GM23338 (cell line): Measurements from ENCODE around the gene MEPE. TPM values are rescaled to one million over a fixed set of nuclear protein-coding genes. Genes with fewer than 3 reads are reported as not detected.

Experiments used
- ATAC-seq: fragments of 200-7000 bp; cut with Tn5 transposase; 3 replicates; pipeline ENCODE4 v1.9.1; 2020
- DNase-seq: peaks from one replicate; pipeline ENCODE4 v3.0.0-alpha.2; 2015; ENCODE audit warnings: low spot score
- H2AFZ ChIP-seq: fragments of 200-600 bp; sonication (generic); 2 replicates; pipeline ENCODE4 v1.8.0; 2016; ENCODE audit warnings: antibody characterized with exemption, mild to moderate bottlenecking, moderate library complexity
- H3F3A ChIP-seq: fragments of 200-600 bp; sonication (generic); replicated peaks from 2 replicates; pipeline ENCODE4 v1.8.0; 2017; ENCODE audit warnings: antibody characterized with exemption, mixed run types, low read depth
- H3K27ac ChIP-seq: fragments of 200-600 bp; sonication (generic); 2 replicates; pipeline ENCODE4 v1.6.1; 2016; ENCODE audit warnings: low read depth
- H3K27me3 ChIP-seq: fragments of 200-600 bp; sonication (generic); 2 replicates; pipeline ENCODE4 v1.8.0; 2016; ENCODE audit warnings: mild to moderate bottlenecking, mixed run types, moderate library complexity; ENCODE audit not compliant: insufficient read depth
- H3K36me3 ChIP-seq: fragments of 200-600 bp; sonication (generic); 2 replicates; pipeline ENCODE4 v1.8.0; 2016; ENCODE audit warnings: mild to moderate bottlenecking; ENCODE audit not compliant: insufficient read depth
- H3K4me1 ChIP-seq: fragments of 200-600 bp; sonication (generic); 2 replicates; pipeline ENCODE4 v1.8.0; 2016; ENCODE audit warnings: mild to moderate bottlenecking, moderate library complexity; ENCODE audit not compliant: insufficient read depth
- H3K4me2 ChIP-seq: fragments of 200-600 bp; sonication (generic); 2 replicates; pipeline ENCODE4 v1.7.1; 2017; ENCODE audit warnings: mixed run types
- H3K4me3 ChIP-seq: fragments of 200-600 bp; sonication (generic); 2 replicates; pipeline ENCODE4 v1.6.1; 2016; ENCODE audit warnings: mixed run types
- H3K79me2 ChIP-seq: fragments of 200-600 bp; sonication (generic); replicated peaks from 2 replicates; pipeline ENCODE4 v1.8.0; 2017; ENCODE audit warnings: mild to moderate bottlenecking; ENCODE audit not compliant: insufficient read depth
- H3K9me2 ChIP-seq: fragments of 200-600 bp; sonication (generic); 2 replicates; pipeline ENCODE4 v1.8.0; 2017; ENCODE audit not compliant: insufficient read depth
- H4K20me1 ChIP-seq: fragments of 200-600 bp; sonication (generic); replicated peaks from 2 replicates; pipeline ENCODE4 v1.8.0; 2017; ENCODE audit warnings: mild to moderate bottlenecking; ENCODE audit not compliant: insufficient read depth
- H3K27ac Mint-ChIP-seq: 2 replicates; pipeline ENCODE4 v1.8.0; 2020; ENCODE audit warnings: inconsistent platforms, mild to moderate bottlenecking, moderate library complexity, mixed read lengths
- H3K27me3 Mint-ChIP-seq: 3 replicates; pipeline ENCODE4 v1.8.0; 2022; ENCODE audit warnings: low read depth, mild to moderate bottlenecking, moderate library complexity, mixed read lengths, inconsistent platforms; ENCODE audit not compliant: insufficient read depth, poor library complexity
- H3K36me3 Mint-ChIP-seq: 3 replicates; pipeline ENCODE4 v1.8.0; 2021; ENCODE audit warnings: low read depth, mild to moderate bottlenecking, inconsistent platforms, moderate library complexity, mixed read lengths
- H3K4me1 Mint-ChIP-seq: 3 replicates; pipeline ENCODE4 v1.8.0; 2020; ENCODE audit warnings: mild to moderate bottlenecking, inconsistent platforms, mixed read lengths
- H3K4me3 Mint-ChIP-seq: 3 replicates; pipeline ENCODE4 v1.8.0; 2021; ENCODE audit warnings: moderate library complexity, mild to moderate bottlenecking, inconsistent platforms, mixed read lengths
- H3K9me3 Mint-ChIP-seq: 3 replicates; pipeline ENCODE4 v1.8.0; 2020; ENCODE audit warnings: moderate library complexity, mild to moderate bottlenecking, inconsistent platforms, mixed read lengths
- CREB1 ChIP-seq: fragments of 250-450 bp; sonication (Bioruptor Pico); IDR thresholded peaks from 2 replicates; pipeline ENCODE4 v1.5.0; 2020; ENCODE audit warnings: low read depth, mild to moderate bottlenecking, moderate library complexity
- EZH2 ChIP-seq: fragments of 200-600 bp; sonication (generic); IDR thresholded peaks from one replicate; pipeline ENCODE4 v1.8.0; 2017; ENCODE audit warnings: antibody characterized with exemption, mild to moderate bottlenecking, low read depth; ENCODE audit not compliant: unreplicated experiment
- EZH2phosphoT487 ChIP-seq: fragments of 200-600 bp; sonication (generic); IDR thresholded peaks from one replicate; pipeline ENCODE4 v1.8.1; 2018; ENCODE audit warnings: antibody characterized with exemption; ENCODE audit not compliant: unreplicated experiment
- JUNB ChIP-seq: IDR thresholded peaks from one replicate; pipeline ENCODE4 v1.6.1; 2016; ENCODE audit warnings: antibody characterized with exemption; ENCODE audit not compliant: unreplicated experiment
- NANOG ChIP-seq: IDR thresholded peaks from 2 replicates; pipeline ENCODE4 v1.6.1; 2016; ENCODE audit warnings: antibody characterized with exemption, borderline replicate concordance
- POLR2AphosphoS5 ChIP-seq: IDR thresholded peaks from 2 replicates; pipeline ENCODE4 v1.6.1; 2016; ENCODE audit warnings: antibody characterized with exemption, low read depth
- STAT1 ChIP-seq: IDR thresholded peaks from one replicate; pipeline ENCODE4 v1.6.1; 2016; ENCODE audit warnings: antibody characterized with exemption; ENCODE audit not compliant: unreplicated experiment
- ZNF114 ChIP-seq: fragments of 250-450 bp; sonication (Bioruptor Pico); IDR thresholded peaks from 2 replicates; pipeline ENCODE4 v1.5.0; 2020; ENCODE audit warnings: mild to moderate bottlenecking, moderate library complexity
- ZNF331 ChIP-seq: fragments of 250-450 bp; sonication (Bioruptor Pico); IDR thresholded peaks from 2 replicates; pipeline ENCODE4 v1.5.0; 2020; ENCODE audit warnings: low read depth, mild to moderate bottlenecking, moderate library complexity
- polyA plus RNA-seq: library from polyadenylated mRNA; unstranded; fragments of >200 nt; fragmentation: Nextera tagmentation; extraction: Ambion mirVana; gene quantifications from 2 replicates; pipeline ENCODE4 v1.2.1, GENCODE V29; 2016
- total RNA-seq: library from RNA; depleted of rRNA; stranded (reverse); fragments of >200 nt; shearing (Covaris generic); gene quantifications from 2 replicates; pipeline ENCODE4 v1.2.3, GENCODE V29; 2014
- TF ChIP-seq, protein P1 (sequence below): IDR thresholded peaks from 2 replicates; pipeline ENCODE4 v1.6.1; 2016; ENCODE audit warnings: antibody characterized with exemption
- TF ChIP-seq, protein P2 (sequence below), 2 experiments: fragments of 200-600 bp in 1 of 2; sonication (generic) in 1 of 2; conservative IDR thresholded peaks; 2 replicates each; pipeline versions ENCODE4 v1.5.1 to v1.6.1; 2016 to 2017; ENCODE audit warnings: antibody characterized with exemption in 2 of 2, low read depth in 2 of 2, mild to moderate bottlenecking in 2 of 2, moderate library complexity in 1 of 2
- TF ChIP-seq, protein P3 (sequence below): IDR thresholded peaks from one replicate; pipeline ENCODE4 v1.6.1; 2018; ENCODE audit warnings: antibody characterized with exemption; ENCODE audit not compliant: unreplicated experiment
- TF ChIP-seq, protein P4 (sequence below): fragments of 250-450 bp; sonication (Bioruptor Pico); IDR thresholded peaks from 2 replicates; pipeline ENCODE4 v1.5.0; 2020; ENCODE audit warnings: mild to moderate bottlenecking, moderate library complexity

The MEPE gene
- total and polyA plus RNA-seq, 2 experiments from 2014 or later, result not detected

DNA sequence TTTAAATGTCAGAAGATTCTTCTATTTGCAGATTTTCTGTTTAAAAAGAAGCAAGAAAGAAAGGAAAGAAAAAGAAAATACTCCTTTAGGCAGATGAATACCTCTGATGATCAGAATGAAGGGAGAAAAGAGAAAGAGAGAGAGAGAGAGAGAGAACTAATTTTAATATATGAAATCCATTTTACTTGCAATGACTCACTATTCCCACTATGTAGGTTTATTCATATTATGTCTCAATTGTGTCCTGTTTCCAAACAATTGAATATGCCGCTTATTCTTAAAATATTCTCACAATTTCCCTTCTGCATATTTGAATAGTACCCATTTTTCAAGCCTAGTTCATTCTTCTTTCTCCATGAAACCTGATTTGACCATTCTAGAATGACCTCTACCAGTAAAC lies 11.7 kb downstream of the MEPE start:
- Histone ChIP-seq H3K36me3 (no peaks in the 10 kb centered on the region), H3K27ac (no peak overlapping the region), H2AFZ (no peak overlapping the region), H3K79me2 (no peaks in the 10 kb centered on the region), H3K4me2 (no peak overlapping the region), H3K4me3 (no peak overlapping the region), H4K20me1 (no peaks in the 10 kb centered on the region), H3K27me3 (no peaks in the 10 kb centered on the region), H3K9me2 (no peaks in the 10 kb centered on the region), H3K4me1 (no peaks in the 10 kb centered on the region; the same call in 1 of the 2 replicates), H3F3A (no peaks in the 10 kb centered on the region)
- H3K36me3 Mint-ChIP-seq, result no peaks in the 10 kb centered on the region; the same call in 2 of the 3 replicates
- DNase-seq, result no peak
- peaks cover 10% of the 10 kb centered on the region for H3K4me1 Mint-ChIP-seq
- no peak for TF ChIP-seq JUNB
- no peak for TF ChIP-seq STAT1
- no peak for TF ChIP-seq NANOG
- no peak for TF ChIP-seq POLR2AphosphoS5
- TF ChIP-seq, protein P1, sequence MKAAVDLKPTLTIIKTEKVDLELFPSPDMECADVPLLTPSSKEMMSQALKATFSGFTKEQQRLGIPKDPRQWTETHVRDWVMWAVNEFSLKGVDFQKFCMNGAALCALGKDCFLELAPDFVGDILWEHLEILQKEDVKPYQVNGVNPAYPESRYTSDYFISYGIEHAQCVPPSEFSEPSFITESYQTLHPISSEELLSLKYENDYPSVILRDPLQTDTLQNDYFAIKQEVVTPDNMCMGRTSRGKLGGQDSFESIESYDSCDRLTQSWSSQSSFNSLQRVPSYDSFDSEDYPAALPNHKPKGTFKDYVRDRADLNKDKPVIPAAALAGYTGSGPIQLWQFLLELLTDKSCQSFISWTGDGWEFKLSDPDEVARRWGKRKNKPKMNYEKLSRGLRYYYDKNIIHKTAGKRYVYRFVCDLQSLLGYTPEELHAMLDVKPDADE, result no peak
- TF ChIP-seq, protein P2, sequence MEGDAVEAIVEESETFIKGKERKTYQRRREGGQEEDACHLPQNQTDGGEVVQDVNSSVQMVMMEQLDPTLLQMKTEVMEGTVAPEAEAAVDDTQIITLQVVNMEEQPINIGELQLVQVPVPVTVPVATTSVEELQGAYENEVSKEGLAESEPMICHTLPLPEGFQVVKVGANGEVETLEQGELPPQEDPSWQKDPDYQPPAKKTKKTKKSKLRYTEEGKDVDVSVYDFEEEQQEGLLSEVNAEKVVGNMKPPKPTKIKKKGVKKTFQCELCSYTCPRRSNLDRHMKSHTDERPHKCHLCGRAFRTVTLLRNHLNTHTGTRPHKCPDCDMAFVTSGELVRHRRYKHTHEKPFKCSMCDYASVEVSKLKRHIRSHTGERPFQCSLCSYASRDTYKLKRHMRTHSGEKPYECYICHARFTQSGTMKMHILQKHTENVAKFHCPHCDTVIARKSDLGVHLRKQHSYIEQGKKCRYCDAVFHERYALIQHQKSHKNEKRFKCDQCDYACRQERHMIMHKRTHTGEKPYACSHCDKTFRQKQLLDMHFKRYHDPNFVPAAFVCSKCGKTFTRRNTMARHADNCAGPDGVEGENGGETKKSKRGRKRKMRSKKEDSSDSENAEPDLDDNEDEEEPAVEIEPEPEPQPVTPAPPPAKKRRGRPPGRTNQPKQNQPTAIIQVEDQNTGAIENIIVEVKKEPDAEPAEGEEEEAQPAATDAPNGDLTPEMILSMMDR (conservative IDR thresholded peaks at IDR 0.05; ENCODE audit: low read depth in 2 of 2), result no peak
- TF ChIP-seq, protein P3, sequence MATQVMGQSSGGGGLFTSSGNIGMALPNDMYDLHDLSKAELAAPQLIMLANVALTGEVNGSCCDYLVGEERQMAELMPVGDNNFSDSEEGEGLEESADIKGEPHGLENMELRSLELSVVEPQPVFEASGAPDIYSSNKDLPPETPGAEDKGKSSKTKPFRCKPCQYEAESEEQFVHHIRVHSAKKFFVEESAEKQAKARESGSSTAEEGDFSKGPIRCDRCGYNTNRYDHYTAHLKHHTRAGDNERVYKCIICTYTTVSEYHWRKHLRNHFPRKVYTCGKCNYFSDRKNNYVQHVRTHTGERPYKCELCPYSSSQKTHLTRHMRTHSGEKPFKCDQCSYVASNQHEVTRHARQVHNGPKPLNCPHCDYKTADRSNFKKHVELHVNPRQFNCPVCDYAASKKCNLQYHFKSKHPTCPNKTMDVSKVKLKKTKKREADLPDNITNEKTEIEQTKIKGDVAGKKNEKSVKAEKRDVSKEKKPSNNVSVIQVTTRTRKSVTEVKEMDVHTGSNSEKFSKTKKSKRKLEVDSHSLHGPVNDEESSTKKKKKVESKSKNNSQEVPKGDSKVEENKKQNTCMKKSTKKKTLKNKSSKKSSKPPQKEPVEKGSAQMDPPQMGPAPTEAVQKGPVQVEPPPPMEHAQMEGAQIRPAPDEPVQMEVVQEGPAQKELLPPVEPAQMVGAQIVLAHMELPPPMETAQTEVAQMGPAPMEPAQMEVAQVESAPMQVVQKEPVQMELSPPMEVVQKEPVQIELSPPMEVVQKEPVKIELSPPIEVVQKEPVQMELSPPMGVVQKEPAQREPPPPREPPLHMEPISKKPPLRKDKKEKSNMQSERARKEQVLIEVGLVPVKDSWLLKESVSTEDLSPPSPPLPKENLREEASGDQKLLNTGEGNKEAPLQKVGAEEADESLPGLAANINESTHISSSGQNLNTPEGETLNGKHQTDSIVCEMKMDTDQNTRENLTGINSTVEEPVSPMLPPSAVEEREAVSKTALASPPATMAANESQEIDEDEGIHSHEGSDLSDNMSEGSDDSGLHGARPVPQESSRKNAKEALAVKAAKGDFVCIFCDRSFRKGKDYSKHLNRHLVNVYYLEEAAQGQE, result no peak
- no peak for TF ChIP-seq ZNF114 (CRISPR knock-in tag)
- TF ChIP-seq ZNF331 (CRISPR knock-in tag), result no peak
- no peak for TF ChIP-seq EZH2
- no peak for TF ChIP-seq CREB1 (CRISPR knock-in tag)
- TF ChIP-seq EZH2phosphoT487, result no peak
- TF ChIP-seq, protein P4, sequence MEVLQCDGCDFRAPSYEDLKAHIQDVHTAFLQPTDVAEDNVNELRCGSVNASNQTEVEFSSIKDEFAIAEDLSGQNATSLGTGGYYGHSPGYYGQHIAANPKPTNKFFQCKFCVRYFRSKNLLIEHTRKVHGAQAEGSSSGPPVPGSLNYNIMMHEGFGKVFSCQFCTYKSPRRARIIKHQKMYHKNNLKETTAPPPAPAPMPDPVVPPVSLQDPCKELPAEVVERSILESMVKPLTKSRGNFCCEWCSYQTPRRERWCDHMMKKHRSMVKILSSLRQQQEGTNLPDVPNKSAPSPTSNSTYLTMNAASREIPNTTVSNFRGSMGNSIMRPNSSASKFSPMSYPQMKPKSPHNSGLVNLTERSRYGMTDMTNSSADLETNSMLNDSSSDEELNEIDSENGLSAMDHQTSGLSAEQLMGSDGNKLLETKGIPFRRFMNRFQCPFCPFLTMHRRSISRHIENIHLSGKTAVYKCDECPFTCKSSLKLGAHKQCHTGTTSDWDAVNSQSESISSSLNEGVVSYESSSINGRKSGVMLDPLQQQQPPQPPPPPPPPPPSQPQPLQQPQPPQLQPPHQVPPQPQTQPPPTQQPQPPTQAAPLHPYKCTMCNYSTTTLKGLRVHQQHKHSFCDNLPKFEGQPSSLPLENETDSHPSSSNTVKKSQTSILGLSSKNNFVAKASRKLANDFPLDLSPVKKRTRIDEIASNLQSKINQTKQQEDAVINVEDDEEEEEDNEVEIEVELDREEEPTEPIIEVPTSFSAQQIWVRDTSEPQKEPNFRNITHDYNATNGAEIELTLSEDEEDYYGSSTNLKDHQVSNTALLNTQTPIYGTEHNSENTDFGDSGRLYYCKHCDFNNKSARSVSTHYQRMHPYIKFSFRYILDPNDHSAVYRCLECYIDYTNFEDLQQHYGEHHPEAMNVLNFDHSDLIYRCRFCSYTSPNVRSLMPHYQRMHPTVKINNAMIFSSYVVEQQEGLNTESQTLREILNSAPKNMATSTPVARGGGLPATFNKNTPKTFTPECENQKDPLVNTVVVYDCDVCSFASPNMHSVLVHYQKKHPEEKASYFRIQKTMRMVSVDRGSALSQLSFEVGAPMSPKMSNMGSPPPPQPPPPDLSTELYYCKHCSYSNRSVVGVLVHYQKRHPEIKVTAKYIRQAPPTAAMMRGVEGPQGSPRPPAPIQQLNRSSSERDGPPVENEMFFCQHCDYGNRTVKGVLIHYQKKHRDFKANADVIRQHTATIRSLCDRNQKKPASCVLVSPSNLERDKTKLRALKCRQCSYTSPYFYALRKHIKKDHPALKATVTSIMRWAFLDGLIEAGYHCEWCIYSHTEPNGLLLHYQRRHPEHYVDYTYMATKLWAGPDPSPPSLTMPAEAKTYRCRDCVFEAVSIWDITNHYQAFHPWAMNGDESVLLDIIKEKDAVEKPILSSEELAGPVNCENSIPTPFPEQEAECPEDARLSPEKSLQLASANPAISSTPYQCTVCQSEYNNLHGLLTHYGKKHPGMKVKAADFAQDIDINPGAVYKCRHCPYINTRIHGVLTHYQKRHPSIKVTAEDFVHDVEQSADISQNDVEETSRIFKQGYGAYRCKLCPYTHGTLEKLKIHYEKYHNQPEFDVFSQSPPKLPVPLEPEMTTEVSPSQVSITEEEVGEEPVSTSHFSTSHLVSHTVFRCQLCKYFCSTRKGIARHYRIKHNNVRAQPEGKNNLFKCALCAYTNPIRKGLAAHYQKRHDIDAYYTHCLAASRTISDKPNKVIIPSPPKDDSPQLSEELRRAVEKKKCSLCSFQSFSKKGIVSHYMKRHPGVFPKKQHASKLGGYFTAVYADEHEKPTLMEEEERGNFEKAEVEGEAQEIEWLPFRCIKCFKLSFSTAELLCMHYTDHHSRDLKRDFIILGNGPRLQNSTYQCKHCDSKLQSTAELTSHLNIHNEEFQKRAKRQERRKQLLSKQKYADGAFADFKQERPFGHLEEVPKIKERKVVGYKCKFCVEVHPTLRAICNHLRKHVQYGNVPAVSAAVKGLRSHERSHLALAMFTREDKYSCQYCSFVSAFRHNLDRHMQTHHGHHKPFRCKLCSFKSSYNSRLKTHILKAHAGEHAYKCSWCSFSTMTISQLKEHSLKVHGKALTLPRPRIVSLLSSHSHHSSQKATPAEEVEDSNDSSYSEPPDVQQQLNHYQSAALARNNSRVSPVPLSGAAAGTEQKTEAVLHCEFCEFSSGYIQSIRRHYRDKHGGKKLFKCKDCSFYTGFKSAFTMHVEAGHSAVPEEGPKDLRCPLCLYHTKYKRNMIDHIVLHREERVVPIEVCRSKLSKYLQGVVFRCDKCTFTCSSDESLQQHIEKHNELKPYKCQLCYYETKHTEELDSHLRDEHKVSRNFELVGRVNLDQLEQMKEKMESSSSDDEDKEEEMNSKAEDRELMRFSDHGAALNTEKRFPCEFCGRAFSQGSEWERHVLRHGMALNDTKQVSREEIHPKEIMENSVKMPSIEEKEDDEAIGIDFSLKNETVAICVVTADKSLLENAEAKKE (CRISPR knock-in tag), result no peak
- H3K4me3 Mint-ChIP-seq, result no peak overlapping the region
- peaks cover 2% of the 10 kb centered on the region for H3K27me3 Mint-ChIP-seq
- no peaks in the 10 kb centered on the region for H3K9me3 Mint-ChIP-seq
- ATAC-seq, result no peak
- no peak overlapping the region for H3K27ac Mint-ChIP-seq
